CD4-positive, alpha-beta T cell treated with Interleukin-6 at 100 ng/mL for 8 hours (primary cell): ENCODE measurements around the gene PROB1.
"Not testable (repeated sequence)": the region's sequence is repeated elsewhere in the genome, so short reads cannot be mapped to it uniquely, and the experiment has no call there.

Source experiments
- DNase-seq: peaks from one replicate; pipeline ENCODE4 v3.0.0-alpha.2; 2020; ENCODE audit warnings: mixed read lengths, low spot score

Gene PROB1, protein sequence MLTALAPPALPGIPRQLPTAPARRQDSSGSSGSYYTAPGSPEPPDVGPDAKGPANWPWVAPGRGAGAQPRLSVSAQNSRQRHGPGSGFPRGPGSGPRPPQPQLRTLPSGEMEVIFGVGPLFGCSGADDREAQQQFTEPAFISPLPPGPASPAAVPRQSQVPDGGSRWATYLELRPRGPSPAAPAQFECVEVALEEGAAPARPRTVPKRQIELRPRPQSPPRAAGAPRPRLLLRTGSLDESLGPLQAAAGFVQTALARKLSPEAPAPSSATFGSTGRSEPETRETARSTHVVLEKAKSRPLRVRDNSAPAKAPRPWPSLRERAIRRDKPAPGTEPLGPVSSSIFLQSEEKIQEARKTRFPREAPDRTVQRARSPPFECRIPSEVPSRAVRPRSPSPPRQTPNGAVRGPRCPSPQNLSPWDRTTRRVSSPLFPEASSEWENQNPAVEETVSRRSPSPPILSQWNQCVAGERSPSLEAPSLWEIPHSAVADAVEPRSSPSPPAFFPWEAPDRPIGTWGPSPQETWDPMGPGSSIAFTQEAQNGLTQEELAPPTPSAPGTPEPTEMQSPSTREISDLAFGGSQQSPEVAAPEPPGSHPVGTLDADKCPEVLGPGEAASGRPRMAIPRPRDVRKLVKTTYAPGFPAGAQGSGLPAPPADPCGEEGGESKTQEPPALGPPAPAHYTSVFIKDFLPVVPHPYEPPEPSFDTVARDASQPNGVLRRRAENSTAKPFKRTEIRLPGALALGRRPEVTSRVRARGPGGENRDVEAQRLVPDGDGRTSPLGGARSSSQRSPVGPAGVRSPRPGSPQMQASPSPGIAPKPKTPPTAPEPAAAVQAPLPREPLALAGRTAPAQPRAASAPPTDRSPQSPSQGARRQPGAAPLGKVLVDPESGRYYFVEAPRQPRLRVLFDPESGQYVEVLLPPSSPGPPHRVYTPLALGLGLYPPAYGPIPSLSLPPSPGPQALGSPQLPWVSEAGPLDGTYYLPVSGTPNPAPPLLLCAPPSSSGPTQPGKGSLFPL

DNA sequence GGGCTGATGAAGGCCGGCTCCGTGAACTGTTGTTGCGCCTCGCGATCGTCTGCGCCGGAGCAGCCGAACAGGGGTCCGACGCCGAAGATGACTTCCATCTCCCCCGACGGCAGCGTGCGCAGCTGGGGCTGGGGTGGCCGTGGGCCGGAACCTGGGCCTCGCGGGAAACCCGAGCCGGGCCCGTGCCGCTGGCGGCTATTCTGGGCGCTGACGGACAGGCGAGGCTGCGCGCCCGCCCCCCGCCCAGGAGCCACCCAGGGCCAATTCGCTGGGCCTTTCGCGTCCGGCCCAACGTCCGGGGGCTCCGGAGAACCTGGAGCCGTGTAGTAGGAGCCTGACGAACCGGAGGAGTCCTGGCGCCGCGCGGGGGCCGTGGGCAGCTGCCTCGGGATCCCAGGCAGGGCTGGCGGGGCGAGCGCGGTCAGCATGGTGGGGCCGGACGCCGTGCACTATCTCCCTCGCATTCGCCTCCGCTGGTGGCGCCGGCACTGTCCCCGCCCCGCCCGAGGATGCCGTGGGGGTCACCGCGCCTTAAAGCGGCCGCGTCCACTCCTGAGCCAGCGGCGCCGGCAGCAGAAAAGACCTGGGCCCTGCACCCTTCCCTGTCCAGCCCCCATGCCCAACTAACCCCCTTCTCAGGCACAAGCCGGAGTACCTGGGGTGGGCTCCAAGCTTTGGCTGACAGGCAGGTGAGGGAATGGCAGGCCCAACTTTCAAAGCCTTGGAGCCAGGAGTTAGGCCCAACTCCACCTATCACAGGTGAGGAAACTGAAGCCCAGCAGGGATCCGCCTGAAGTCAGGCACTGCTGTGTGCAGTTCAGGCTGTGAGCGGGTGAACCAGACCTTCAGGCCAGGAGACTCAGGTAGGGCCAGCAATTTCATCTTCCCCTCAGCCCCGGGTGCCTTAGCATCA is at the start of gene PROB1:
PROB1 (minus strand) TSS at position 451 of the 913 bp plus-strand sequence; CDS start at position 428, 23 bp downstream.
- DNase-seq, result no peak

DNA sequence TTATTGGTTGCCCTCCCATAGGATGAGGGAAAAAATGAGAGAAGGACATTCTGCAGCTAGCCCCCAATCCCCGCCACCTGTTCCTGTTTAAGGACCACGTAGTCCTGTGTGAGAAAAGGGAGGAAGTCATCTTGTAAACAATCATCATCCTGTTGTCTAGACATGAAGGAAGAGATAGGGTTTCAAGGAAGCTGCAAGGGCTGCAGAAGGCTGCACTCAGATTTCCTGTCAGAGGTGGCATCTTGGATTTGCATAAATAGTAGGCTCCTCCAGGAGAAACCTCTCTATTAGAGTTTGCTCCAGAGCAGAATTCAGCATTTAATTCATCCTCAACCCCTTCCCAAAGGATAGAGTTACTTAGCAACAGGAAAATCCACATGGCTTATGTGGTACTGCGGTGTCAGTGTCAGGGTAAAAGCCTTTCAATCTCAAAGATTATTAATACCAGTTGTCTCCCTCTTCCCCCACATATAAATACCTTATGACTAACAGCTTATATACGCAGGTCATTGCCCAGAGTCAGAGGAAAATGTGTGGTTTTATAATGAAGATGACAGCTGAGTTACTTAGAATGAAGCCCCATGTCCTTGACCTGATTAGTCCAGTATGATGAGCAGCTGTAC is 49.0 kb upstream of the PROB1 start:
- peak; percentile 44 for DNase-seq

DNA sequence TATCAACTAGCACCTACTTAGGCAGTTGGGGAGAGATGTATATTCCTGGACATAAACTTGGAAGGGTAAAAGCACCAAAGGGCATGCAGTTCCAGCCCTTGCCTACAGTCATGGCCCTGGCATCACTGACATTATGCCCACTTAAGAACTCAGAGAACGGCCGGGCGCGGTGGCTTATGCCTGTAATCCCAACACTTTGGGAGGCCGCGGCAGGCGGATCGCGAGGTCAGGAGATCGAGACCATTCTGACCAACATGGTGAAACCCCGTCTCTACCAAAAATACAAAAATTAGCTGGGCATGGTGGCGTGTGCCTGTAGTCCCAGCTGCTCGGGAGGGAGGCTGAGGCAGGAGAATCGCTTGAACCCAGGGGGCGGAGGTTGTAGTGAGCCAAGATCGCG is 45.5 kb upstream of the PROB1 start:
- DNase-seq, result not testable (repeated sequence)

DNA sequence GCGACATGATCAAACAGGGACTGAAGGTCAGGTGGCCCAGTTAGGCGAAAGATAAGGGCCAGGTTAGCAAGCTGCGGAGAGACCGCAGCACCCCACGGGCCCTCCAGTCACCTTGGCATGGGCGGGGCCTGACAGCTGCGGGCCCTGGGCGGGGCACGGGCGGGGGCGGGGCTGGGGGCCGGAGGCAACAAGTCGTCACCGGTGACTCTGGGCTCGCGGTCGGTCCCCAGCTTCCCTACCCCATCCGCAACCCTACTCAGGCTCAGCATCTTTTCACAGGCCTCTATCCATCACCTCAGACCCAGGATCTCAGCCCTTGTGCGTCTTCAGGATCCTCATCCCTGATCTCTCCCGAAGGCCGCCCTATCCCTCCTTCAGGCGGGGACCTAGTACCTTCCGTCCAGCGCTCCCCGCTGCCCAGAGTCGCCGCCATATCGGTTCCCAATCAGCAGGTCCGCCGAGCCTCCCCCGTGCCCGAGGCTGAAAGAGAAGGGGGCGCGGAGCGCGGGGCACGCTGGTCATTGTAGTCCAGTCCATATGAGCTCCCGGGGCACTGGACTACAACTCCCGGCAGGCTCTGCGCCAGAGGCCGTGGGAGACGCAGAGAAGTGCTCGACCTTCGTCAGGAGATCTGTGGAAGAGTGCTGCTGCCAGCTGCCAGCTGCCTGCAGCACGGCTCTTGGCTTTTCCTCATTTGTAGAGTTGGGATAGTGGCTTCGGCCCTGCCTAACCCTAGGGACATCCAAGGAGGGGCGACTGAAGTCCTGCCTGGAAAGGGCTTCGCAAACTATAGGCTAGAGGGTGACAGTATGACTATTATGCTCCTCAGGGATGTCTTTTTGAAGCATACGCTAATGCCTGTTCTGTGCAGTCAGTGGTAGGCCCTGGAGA is 44.4 kb upstream of the PROB1 start, which contains the start of gene DNAJC18:
DNAJC18 (minus strand) TSS at position 513 of the 891 bp plus-strand sequence; CDS start at position 433, 80 bp downstream.
- DNase-seq, result peak; percentile 89

DNA sequence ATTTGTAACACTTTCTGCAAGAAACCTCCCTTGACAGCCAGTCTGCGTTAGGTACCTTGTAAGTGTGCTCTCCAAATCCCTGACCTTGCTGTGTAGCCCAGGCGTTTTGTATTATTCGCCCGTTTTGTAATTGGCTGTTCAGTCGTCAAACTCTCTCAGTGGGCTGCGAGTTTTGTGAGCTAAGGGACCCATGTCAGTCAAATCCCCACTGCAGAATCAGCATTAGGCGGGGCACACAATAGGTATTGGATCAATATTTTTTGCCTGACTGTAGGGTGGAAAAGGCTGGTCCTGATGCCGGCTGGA is 43.8 kb upstream of the PROB1 start:
- DNase-seq, result no peak

DNA sequence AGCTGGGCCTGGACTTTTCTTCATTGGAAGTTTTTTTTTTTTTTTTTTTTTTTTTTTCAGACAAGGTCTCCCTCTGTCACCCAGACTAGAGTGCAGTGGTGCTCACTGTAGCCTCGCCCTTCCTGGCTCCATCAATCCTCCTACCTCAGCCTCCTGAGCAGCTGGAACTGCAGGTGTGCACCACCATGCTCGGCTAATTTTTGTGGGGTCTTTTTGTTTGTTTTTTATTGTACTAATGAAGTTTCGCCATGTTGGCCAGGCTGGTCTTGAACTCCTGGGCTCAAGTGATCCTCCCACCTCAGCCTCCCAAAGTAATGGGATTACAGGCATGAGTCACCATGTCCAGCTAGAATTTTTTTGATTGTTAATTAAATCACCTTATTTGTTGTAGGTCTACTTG is 40.8 kb upstream of the PROB1 start:
- no peak for DNase-seq

DNA sequence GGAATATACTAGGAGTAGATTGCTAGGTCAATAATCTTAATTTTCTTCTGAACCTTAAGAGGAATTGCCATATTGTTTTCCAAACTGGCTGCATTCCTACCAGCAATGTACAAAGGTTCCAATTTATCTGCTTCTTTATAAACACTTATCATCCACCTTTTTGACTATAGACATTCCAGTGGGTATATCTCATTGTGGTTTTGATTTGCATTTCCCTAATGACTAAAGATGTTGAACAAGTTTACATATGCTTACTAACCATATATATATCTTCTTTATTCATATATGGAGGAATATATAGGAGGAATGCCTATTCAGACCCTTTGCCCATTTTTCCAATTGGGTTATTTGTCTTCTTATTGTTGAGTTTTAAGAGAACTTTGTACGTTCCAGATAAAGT is 36.8 kb upstream of the PROB1 start:
- no peak for DNase-seq

DNA sequence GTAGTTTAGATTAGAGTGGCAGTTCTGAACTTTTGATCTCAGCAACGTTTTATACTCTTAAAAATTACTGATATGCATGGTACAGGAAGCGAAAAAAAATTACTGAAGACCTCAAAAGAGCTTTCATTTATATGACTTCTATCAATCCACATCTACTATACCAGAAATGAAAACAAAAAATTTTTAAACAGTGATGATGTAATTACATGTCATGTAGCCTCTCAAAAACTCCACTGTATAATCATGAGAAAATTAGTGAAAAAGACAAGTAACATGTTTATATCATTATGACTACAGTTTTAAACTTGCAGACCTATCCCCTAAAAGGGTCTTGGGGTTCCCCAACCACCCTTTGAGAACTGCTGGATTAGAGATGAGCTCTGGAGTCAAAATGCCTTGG is 35.1 kb upstream of the PROB1 start:
- DNase-seq, result no peak

DNA sequence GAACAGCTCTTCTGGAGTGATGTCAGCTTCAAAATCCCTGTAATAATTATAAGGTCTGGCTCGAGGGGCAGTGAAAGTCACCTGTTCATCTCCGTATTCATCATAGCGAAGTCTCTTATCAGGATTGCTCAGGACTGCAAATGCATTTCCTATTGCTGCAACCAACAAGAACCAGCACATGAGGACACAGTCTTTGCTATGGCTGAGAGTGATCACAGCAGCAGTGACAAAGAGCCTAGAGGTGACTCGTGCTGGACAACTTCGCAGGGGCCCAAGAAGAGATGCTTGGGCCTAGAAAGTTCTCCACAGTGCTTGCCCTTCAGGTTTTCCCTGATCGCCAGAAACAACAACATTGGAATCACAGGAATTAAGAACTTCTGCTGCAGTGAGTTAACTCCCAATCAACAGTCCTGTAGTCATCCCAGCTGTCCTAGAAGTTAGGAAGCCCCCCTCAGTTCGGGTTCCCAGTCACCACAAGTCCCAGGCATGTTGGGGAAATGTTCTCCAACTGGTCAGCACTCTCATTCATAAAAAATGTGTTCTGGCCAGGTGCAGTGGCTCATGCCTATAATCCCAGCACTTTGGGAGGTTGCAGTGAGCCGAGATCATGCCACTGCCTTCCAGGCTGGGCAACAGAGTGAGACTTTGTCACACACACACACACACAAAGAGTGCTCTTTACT is 31.4 kb upstream of the PROB1 start:
- DNase-seq, result no peak

DNA sequence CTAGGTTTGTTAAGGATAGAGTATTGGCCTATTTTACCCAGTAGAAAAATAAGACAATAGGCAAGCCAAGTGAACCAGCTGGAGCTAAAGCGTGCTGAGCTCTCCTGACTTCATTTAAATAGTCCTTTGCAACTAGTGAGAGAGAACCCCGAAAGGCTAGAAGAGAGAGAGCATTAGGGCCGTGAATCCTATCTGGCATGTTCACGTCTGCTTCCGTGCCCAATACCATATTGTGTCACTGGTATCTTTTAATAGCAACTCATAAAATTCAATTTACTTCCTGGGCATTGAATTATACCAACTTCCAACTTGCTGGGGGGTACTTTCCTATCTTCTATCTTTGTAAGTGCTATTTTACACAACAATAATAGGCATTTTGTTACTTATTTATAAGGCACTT is 30.6 kb upstream of the PROB1 start:
- DNase-seq, result no peak

DNA sequence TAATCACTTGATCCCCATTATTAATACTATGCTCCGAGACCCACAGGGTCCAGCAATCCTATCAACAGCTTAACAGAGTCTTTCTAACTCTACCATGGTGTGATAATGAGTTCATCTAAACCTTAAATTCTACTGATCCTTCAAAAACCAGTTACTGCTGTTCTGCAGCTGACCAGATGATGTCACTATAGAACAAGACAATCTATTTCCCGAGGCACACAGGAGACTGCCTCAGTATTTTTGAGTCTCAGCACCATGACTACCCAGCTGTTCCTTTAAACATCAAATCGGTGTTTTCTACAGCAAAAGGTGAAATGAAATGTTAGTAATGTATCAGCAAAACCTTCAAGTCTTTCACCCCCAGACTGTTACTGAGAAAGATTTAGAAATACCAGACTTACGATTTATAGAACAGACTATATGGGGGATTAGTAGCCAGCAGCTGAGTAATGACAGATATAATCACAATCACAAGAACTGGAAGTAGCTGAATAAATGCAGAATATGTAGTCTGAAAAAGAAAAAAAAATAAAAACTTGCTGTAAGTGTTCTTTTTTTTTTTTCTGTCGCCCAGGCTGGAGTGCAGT is 27.5 kb upstream of the PROB1 start:
- DNase-seq, result peak; percentile 78

DNA sequence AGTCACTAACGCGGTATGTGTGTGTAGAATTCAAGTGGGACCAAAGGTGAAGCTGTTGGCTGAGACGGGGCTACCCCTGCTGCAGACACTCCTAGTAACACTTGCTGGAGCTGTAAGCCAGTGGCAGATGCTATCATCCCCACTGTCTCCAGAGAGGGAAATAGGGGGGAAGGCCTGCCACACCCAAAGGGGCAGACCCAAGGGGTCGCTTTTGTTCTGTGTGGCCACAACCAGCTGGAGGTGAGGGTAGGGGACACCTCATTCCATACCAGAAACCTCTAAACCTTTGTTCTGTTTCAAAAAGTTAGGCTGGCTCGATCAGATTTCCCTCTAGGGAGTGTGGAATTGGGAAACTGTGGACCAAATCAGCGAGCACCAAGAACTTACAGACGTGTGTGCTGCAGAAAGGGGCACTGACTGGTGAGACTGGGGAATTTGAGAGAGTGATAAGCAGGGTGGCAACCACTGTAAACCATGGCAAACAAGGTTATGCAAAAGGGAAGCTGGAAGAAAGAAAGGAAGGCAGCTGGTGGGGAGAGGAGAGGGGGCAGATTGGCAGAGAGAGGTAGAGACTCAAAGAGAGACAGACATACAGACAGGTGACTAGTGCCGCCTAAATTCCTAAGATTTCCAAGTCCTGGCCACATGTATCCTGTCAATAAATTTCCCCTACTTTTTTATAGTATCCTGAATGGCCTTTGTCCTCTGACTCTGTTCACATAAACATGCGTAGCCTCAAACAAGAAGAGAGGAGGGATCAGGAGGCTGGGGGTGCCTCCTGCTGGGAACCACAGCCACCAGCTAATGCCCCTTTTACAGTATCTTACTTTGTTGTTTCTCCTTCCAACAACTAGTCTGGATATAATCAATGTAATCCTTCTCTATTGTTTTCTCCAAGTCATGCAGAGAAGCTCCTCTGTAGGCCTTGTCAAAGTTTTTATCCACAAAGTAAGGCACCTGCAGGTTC is 24.6 kb upstream of the PROB1 start:
- DNase-seq, result no peak

DNA sequence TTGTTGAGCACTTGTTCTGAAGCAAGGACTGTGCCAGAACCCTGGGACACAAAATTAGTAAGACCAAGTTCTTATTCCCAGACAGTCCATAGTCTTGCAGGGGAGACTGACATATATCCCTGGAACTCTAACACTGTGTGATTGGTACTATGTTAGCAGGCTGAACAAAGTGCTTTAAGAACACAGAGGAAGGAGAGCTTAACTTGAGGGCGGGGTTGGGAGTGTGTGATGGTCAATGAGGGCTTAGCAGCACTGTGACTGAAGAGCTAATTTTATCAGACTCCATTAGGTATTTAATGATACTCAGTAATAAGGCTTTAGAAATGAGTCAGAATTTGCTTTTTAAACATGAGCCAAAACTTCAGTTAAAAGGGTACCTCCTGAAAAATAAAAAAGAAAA is 23.9 kb upstream of the PROB1 start:
- DNase-seq, result no peak

DNA sequence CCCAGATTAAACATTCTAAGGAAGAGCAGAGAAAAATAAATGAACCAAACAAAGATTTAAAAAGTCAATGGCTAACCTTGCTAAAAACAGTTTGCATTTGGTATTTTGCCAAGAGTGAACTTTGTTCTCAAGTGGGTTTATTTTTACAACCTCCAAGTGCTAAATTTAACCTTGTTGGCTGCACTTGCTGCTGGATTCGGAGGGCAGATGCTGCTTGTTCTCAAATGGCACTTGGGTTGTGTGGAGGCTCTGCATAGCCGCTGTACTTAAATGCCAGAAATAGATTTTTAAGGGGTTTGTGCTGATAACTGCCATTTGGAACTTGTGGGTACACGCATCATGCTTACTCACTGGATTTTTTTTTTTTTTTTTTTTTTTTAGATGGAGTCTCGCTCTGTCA is 22.3 kb upstream of the PROB1 start:
- DNase-seq, result no peak

DNA sequence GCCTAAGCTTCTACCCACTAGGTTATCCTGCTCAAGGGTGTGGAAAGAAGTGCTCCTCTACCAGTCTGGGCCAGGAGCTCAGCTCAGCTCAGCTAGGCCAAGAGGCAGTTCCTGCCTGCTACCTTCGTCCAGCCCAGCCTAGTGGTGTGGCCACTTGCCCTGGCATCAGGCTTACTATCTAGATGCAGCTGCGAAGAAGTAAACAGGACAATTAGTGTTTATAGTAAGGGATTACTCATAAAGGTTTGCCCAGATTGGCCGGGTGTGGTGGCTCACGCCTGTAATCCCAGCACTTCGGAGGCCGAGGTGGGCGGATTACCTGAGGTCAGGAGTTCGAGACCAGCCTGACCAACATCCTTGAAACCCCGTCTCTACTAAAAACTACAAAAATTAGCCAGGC is 21.7 kb upstream of the PROB1 start:
- no peak for DNase-seq

DNA sequence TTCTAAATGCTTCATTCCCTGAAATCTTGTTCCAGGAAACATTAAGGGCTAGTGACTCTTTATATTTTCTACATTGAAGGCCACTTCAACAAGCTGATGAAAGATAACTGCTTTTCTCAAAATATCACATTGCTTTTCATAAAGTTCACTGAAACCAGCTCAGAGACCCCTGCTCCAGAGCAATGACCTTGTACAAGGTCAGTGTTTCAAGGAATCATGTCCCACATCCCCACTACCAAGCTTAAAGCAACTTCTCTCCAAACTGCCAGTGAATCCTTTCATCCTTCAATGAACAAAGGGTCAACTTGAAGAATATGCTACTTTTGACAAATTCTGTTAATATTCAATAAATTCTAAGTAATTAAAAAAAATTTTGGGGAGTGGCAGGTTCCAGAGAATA is 21.0 kb upstream of the PROB1 start:
- no peak for DNase-seq

DNA sequence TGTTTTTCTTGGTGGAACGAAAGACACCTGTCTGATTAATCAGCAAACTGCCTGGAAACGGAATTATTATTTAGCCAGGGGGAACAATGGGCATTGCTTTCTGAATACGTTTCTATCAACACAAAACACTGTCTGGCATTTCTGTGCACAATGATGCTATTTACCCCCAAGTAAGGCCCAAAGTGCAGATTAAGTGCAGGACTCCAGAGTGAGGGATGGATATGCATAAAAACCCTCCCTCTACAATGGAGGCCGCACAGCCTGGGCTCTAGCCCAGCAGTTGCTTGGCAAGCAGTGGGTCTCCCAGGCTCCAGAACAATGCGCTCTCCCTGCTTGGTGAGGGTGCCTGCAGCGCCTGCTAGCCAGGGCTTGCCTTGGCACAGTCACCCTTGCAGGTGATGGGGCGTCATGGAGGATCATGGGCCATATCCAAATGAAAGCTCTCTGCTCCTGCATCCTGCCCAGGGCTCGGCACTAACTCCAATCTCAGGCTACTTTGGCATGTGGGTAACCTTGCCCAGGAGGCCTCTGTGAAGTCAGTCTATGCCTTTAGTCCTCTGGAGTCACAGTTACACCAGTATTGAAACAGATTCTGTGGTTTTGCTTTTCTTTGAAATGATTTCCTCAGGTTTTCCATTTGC is 20.4 kb upstream of the PROB1 start:
- DNase-seq, result no peak
